LHCN-M2 (cell line): ENCODE results near the gene MED16. TPM values are rescaled to one million over a fixed set of nuclear protein-coding genes. Genes with fewer than 3 reads are reported as not detected.
"Not testable (repeated sequence)": the region's sequence is repeated elsewhere in the genome, so short reads cannot be mapped to it uniquely, and the experiment has no call there.

Experiments used
- DNase-seq: peaks from one replicate; pipeline ENCODE4 v3.0.0-alpha.2; 2012; ENCODE audit warnings: low read depth
- total RNA-seq: library from RNA; depleted of rRNA; stranded (reverse); fragments of >200 nt; gene quantifications from 2 replicates; pipeline ENCODE4 v1.2.3, GENCODE V29; 2014

Gene MED16
- total RNA-seq, 1 experiment from 2014 or later: 38.7 TPM

DNA sequence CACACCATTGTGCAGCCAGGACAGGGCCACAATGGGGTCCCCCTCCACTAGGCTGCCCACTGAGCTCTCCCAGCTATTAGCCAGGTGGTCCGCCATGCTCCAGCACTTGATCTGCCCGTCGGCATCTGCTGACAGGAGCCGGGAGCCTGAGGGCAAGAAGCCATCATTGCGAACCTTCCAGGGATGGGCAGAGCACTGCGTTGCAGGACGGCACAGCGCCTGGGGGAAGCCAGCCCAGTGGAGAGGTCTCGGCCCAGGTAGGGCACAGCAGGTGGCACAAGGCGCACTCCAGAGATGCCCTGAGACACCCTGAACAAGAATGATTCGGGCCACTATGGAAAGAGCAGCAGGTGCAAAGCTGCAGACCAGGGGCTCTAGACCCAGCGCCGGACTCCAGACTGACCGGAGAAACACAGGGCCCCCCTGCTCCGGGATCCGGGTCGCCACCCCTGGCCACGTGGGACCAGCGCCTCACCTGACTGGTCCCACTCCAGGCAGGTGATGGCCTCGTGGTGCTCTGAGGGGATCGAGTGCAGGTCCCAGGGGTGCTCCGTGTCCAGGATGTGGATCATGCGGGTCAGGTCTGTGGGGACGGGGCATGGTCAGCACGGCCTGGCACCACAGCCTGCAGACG lies 3.2 kb downstream of the MED16 start:
- no peak for DNase-seq

GRCh38 chr19:888581-889385 lies 4.2 kb downstream of the MED16 start:
- DNase-seq: no peak

DNA sequence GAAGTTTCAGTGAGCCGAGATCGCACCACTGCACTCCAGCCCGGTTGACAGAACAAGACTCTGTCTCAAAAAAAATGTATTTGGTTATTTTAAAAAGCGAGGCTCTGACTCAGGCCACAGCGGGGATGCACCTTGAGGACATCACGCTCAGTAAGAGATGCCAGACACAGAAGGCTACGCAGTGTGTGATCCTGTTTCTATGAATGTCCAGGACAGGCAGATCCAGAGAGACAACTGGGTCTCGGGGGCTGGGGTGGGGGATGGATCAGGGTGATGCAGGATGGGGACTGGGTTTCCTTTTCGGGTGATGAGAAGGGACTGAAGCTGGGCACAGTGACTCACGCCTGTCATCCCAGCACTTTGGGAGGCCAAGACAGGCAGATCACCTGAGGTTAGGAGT lies 5.4 kb downstream of the MED16 start:
- DNase-seq: no peak

- peak; percentile 60 for DNase-seq
These were observed 5.9 kb downstream of the MED16 start for GRCh38 chr19:887072-887471.

- DNase-seq: no peak
These were observed 7.3 kb downstream of the MED16 start for GRCh38 chr19:885536-886224.

GRCh38 chr19:884420-885211 lies 8.4 kb downstream of the MED16 start:
- DNase-seq: no peak

DNA sequence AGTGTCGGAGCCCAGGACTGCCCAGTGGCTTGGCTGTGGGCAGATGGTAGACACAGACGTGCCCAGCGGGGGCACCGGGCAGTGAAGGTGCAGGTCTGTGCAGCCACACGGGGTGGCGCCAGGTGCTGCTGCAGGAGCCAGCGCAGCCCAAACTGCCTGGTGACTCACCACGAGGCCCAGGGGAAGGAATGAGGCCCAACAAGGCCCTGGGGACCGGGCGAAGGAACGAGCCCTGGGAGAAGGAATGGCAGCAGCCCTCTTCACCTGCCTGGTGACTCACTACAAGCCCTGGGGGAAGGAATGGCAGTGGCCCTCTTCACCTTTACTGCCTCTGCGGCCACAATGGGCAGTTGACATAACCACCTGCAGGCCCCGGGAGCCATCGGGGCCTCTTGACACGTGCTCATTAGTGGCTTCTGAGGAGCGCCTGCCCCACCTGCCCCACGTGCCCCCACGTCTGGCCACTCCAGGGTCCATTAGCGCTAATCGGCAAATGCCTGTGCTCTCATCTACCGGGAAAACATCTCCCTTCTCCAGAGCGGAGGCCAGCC lies 9.3 kb downstream of the MED16 start:
- no peak for DNase-seq

DNA sequence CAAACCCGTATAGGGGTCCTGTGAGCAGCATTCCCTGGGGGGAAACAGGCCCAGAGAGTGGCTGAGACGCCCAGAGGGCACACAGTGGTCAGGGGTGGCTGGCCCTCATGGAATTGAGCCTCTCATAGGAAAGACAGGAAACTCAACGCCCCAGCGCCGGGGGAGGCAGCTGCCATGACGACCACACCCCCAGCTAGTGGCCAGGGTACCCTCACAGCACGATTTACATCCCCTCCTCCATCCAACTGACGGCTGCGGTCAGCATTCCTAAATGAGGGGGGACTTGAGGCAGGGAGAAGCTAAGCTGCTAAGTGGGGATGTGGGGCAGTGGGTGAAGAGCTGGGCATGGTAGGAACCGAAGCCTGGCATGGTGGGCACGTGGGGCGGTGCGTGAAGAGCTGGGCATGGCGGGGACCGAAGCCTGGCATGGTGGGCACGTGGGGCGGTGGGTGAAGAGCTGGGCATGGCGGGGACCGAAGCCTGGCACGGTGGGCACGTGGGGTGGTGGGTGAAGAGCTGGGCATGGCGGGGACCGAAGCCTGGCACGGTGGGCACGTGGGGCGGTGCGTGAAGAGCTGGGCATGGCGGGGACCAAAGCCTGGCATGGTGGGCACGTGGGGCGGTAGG lies 10.0 kb downstream of the MED16 start:
- DNase-seq: no peak

GRCh38 chr19:881385-882071 lies 11.5 kb downstream of the MED16 start:
- DNase-seq: no peak

DNA sequence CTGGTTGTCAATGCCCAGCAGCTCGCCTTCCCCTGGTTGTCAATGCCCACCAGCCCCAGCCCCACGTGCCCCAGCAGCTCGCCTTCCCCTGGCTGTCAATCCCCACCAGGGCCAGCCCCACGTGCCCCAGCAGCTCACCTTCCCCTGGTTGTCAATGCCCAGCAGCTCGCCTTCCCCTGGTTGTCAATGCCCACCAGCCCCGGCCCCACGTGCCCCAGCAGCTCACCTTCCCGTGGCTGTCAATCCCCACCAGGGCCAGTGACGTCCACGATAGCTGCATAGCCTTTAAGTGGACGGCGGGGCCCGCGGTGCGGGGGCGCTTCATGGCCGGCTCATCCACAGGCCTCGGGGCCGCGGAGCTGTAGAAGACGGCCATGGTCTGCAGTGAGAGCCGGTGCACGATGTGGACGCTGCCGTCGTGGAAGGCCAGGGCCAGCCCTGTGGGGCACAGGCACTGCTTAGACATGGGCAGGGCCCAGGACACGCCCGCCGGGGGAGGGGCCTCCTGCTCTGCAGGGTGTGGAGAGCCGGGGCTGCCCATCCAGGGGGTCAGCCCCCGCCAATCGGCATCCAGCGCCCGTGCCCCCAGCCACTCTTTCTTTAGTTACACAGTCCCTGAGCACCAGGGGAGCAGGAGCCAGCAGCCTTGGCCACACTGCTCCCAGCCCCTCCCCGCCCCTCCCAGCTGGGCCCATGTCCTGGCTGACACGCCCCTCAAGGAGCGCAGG lies 13.1 kb downstream of the MED16 start:
- DNase-seq: no peak

GRCh38 chr19:878751-879561 lies 14.0 kb downstream of the MED16 start:
- not testable (repeated sequence) for DNase-seq

DNA sequence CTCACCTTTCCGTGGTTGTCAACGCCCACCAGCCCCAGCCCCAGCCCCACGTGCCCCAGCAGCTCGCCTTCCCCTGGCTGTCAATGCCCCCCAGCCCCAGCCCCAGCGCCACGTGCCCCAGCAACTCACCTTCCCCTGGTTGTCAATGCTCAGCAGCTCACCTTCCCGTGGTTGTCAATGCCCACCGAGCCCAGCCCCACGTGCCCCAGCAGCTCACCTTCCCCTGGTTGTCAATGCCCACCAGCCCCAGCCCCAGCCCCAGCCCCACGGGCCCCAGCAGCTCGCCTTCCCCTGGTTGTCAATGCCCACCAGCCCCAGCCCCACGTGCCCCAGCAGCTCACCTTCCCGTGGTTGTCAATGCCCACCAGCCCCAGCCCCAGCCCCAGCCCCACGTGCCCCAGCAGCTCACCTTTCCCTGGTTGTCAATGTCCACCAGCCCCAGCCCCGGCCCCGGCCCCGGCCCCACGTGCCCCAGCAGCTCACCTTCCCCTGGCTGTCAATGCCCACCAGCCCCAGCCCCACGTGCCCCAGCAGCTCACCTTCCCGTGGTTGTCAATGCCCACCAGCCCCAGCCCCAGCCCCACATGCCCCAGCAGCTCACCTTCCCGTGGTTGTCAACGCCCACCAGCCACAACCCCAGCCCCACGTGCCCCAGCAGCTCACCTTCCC lies 14.9 kb downstream of the MED16 start:
- DNase-seq: not testable (repeated sequence)

DNA sequence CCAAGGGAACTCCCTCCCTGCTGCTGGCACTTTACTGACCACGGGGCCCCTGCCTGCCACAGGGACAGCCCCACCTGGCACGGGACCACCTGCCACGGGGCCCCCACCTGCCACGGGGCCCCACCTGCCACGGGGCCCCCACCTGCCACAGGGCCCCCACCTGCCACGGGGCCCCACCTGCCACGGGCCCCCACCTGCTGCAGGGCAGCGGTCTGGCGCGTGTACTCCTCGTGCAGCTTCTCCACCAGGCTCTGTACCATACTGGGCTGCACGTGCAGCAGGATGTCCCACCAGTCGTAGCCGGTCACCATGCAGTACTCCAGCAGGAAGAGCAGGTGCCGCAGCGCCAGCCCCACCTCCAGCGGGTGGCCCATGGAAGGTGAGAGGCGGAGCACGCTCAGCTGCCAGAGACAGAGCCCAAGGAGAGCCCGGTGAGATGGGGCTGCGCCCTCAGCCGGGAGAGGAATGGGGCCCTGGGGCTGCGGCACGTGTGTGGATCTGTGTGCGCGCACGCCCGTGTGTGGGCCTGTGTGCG lies 16.1 kb downstream of the MED16 start:
- no peak for DNase-seq

DNA sequence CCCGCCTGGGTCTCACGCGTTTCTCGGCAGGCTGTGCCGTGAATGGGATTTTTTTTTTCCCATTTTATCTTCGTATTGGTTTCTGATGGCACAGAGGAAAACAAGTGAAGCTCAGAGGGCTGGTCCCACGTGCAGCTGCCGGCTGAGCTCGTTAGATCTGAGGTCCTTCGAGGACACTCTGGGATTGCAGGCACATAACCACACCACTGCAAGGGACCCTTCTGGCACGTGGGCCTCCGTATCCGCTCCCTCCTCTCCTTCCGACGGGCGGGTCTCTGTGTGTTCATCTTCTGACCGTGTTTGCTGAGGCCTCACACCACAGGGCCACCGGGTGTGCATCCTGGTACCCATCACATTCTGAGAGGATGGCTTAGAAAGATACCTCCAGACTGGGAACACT lies 16.9 kb downstream of the MED16 start:
- no peak for DNase-seq

DNA sequence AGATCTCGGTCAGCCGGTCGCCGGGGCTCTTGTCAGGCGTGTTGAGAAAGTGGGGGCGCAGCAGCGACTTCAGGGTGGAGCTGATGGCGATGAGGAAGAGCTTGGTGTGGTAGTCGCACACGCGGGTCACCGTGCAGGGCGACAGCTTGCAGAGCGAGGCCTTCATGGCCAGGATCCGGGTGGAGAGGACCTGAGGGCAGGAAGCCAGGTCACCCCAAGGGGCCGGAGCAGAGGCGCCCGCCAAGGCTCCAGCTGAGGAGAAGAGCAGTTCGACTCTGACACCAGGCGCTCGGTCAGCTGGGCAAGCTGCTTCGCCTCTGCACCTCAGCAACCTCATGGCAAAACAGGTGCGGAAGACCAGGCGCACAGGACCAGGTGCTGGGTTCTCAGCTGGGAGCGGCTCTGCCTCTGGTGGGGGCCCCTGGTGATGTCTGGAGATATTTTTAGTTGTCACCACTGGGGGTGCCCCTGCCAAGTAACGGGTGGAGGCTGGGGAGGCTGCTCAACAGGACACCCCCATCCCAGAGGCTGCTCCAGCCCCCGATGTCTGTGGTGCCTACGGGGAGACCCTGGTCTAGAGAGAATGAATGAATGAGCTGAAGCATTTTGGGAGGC lies 17.6 kb downstream of the MED16 start:
- DNase-seq: no peak

DNA sequence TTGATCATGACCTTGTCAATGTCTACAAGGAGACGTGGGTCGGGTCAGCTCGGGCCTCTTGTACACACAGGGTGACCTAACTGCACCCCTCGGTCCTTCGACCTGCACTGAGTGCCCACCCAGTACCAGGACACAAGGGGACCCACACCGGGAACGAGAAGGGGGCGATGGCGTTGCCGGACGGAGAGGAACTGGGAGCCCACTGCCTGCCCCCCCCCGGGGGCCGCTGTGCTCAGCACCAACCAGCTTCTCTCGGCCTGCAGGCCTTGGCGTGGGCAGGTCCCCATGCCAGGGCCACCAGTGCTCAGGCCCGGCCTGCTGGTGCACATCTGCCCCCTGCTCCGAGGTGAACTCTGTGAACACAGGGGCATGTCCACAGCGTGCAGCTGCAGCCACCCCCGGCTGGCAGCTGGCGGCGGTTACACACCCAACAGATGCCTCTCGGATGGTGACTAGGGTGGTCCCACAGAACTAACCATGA lies 19.4 kb downstream of the MED16 start:
- no peak for DNase-seq

- no peak for DNase-seq
These were observed 19.9 kb downstream of the MED16 start for GRCh38 chr19:873084-873483.
